A549 (cell line): Measurements from ENCODE around the gene ZNF521.

Experiments used
- ATOH8 ChIP-seq: fragments of 250-450 bp; sonication (Bioruptor Pico); IDR thresholded peaks from 2 replicates; pipeline ENCODE4 v1.5.0; 2020; ENCODE audit warnings: low read depth, mild to moderate bottlenecking, moderate library complexity
- CTCF ChIP-seq: fragments of >200 bp; sonication (Bioruptor Twin); formaldehyde crosslinking; IDR thresholded peaks from 3 replicates; pipeline ENCODE4 v1.5.1; 2016
- FOSL2 ChIP-seq, 2 experiments: fragments of 450-650 bp in 1 of 2; fragments of >200 bp in 1 of 2; sonication (Bioruptor Twin) in 1 of 2; formaldehyde crosslinking; IDR thresholded peaks; 2 replicates each; pipeline versions ENCODE4 v1.5.0 to v1.6.1; 2016 to 2020; ENCODE audit warnings: mild to moderate bottlenecking in 1 of 2, moderate library complexity in 1 of 2
- MAFK ChIP-seq: fragments of 450-650 bp; IDR thresholded peaks from 2 replicates; pipeline ENCODE4 v1.6.1; 2014; ENCODE audit not compliant: partially characterized antibody
- POLR2A ChIP-seq: IDR thresholded peaks from 2 replicates; pipeline ENCODE4 v1.6.1; 2012; ENCODE audit warnings: mild to moderate bottlenecking, low read length
- RARB ChIP-seq: fragments of 250-450 bp; sonication (Bioruptor Pico); IDR thresholded peaks from 2 replicates; pipeline ENCODE4 v1.8.0; 2021; ENCODE audit warnings: mild to moderate bottlenecking, moderate library complexity
- USF2 ChIP-seq: fragments of 450-650 bp; IDR thresholded peaks from 2 replicates; pipeline ENCODE4 v1.6.1; 2014; ENCODE audit warnings: antibody characterized with exemption

GRCh38 chr18:25233528-25234321 lies 118.2 kb downstream of the ZNF521 start:
- no peak for TF ChIP-seq FOSL2 (IDR thresholded peaks at IDR 0.05)
- TF ChIP-seq FOSL2 (CRISPR knock-in tag; IDR thresholded peaks at IDR 0.05): no peak
- TF ChIP-seq ATOH8: no peak
- TF ChIP-seq RARB (CRISPR knock-in tag): no peak
- TF ChIP-seq MAFK: no peak
- no peak for TF ChIP-seq CTCF
- no peak for TF ChIP-seq POLR2A
- TF ChIP-seq USF2: no peak
